IMR-90 (cell line): Measurements from ENCODE around the gene SNX27.

ENCODE experiments used
- BHLHE40 ChIP-seq: fragments of 150-350 bp; IDR thresholded peaks from 2 replicates; pipeline ENCODE4 v1.6.1; 2016; ENCODE audit warnings: mild to moderate bottlenecking, low read depth, low read length
- FOS ChIP-seq: fragments of 150-350 bp; IDR thresholded peaks from 2 replicates; pipeline ENCODE4 v1.6.1; 2016; ENCODE audit warnings: low read depth, low read length
- MAZ ChIP-seq: IDR thresholded peaks from 2 replicates; pipeline ENCODE4 v1.6.1; 2012; ENCODE audit warnings: low read depth, mild to moderate bottlenecking, low read length, improper control_type of control experiment, moderate library complexity, borderline replicate concordance
- MXI1 ChIP-seq: IDR thresholded peaks from 2 replicates; pipeline ENCODE4 v1.6.1; 2012; ENCODE audit warnings: low read depth, mild to moderate bottlenecking, low read length, moderate library complexity, borderline replicate concordance
- NFE2L2 ChIP-seq: fragments of 150-350 bp; IDR thresholded peaks from 2 replicates; pipeline ENCODE4 v1.6.1; 2016; ENCODE audit warnings: low read depth, mild to moderate bottlenecking, low read length
- POLR2A ChIP-seq: IDR thresholded peaks from 2 replicates; pipeline ENCODE4 v1.6.1; 2012; ENCODE audit warnings: mild to moderate bottlenecking, low read depth, low read length
- RAD21 ChIP-seq: IDR thresholded peaks from 2 replicates; pipeline ENCODE4 v1.6.1; 2012; ENCODE audit warnings: low read length, improper control_type of control experiment
- TF ChIP-seq, protein P1 (sequence below): conservative IDR thresholded peaks from 2 replicates; pipeline ENCODE4 v1.5.1; 2012; ENCODE audit warnings: mild to moderate bottlenecking, low read depth, low read length, improper control_type of control experiment

DNA sequence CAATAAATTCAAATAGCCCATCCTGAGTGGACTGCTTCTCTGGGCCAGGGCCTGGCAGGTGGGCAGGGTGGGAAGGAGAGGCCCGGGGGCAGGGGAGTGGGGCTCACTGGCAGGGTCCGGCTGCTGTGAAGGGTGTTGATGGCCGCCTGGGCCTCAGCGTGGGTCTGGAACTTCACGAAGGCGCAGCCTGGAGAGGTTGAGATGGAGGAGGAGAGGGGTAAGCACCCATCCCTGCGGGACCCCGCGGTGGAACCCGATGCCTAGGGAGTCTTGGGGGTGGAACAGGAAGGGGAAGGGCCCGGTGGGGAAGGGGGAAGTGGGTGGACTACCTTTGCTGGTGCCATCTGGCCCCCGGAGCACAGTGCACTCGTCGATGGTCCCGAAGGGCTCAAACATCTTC, 97.0 kb downstream of the SNX27 start:
- TF ChIP-seq POLR2A (no peak), FOS (no peak), MXI1 (no peak), BHLHE40 (no peak), NFE2L2 (no peak), RAD21 (no peak), MAZ (no peak)
- TF ChIP-seq, protein P1, sequence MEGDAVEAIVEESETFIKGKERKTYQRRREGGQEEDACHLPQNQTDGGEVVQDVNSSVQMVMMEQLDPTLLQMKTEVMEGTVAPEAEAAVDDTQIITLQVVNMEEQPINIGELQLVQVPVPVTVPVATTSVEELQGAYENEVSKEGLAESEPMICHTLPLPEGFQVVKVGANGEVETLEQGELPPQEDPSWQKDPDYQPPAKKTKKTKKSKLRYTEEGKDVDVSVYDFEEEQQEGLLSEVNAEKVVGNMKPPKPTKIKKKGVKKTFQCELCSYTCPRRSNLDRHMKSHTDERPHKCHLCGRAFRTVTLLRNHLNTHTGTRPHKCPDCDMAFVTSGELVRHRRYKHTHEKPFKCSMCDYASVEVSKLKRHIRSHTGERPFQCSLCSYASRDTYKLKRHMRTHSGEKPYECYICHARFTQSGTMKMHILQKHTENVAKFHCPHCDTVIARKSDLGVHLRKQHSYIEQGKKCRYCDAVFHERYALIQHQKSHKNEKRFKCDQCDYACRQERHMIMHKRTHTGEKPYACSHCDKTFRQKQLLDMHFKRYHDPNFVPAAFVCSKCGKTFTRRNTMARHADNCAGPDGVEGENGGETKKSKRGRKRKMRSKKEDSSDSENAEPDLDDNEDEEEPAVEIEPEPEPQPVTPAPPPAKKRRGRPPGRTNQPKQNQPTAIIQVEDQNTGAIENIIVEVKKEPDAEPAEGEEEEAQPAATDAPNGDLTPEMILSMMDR = no peak
